Activated T-cell treated with anti-CD3 and anti-CD28 coated beads, Interleukin-2, amount 50 U/mL, for 24 hours (primary cell): Measurements from ENCODE around the gene AIG1.
"Not testable (repeated sequence)": the region's sequence is repeated elsewhere in the genome, so short reads cannot be mapped to it uniquely, and the experiment has no call there.

Source experiments
- DNase-seq: peaks from one replicate; pipeline ENCODE4 v3.0.0-alpha.2; 2020
- H3K27ac Mint-ChIP-seq: 2 replicates; pipeline ENCODE4 v1.8.0; 2020; ENCODE audit warnings: mild to moderate bottlenecking, mixed read lengths
- H3K27me3 Mint-ChIP-seq: 2 replicates; pipeline ENCODE4 v1.8.0; 2020; ENCODE audit warnings: mixed read lengths
- H3K36me3 Mint-ChIP-seq: 2 replicates; pipeline ENCODE4 v1.8.0; 2020; ENCODE audit warnings: low read depth, mixed read lengths
- H3K4me1 Mint-ChIP-seq: 2 replicates; pipeline ENCODE4 v1.8.0; 2020; ENCODE audit warnings: low read depth, mixed read lengths
- H3K4me3 Mint-ChIP-seq: 2 replicates; pipeline ENCODE4 v1.8.0; 2020; ENCODE audit warnings: mild to moderate bottlenecking, moderate library complexity, mixed read lengths
- H3K9me3 Mint-ChIP-seq: 2 replicates; pipeline ENCODE4 v1.8.0; 2020; ENCODE audit warnings: mixed read lengths

The AIG1 gene

DNA sequence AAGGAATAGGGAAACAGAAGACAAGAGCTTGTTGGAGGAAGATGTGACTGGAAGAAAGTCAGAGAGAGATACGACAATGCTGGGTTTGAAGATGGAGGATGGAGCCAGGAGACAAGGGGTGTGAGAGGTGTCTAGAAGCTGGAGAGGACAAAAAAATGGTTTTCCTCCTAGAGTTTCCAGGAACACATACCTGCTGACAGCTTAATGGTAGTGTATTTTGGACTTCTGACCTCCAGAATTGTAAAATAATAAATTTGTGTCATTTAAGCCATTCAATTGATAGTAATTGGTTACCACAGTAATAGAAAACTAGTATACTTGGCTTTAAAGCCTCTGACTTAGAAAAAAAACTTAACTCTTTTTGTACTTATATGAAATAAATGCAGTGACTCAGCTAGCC lies 3.6 kb downstream of the AIG1 start:
- no peak overlapping the region for H3K27ac Mint-ChIP-seq
- H3K4me1 Mint-ChIP-seq: peaks cover 30% of the 10 kb centered on the region
- H3K36me3 Mint-ChIP-seq: peaks cover 10% of the 10 kb centered on the region

GRCh38 chr6:143064951-143065683 lies 4.4 kb downstream of the AIG1 start:
- Mint-ChIP-seq H3K4me1 (peaks cover 23% of the 10 kb centered on the region), H3K27me3 (no peaks in the 10 kb centered on the region), H3K9me3 (no peaks in the 10 kb centered on the region), H3K27ac (no peak overlapping the region), H3K36me3 (peaks cover 9% of the 10 kb centered on the region), H3K4me3 (no peak overlapping the region)
- DNase-seq: no peak

More for the DNA sequence above, 3.6 kb downstream of the AIG1 start:
- Mint-ChIP-seq H3K27me3 (no peaks in the 10 kb centered on the region), H3K4me3 (no peak overlapping the region), H3K9me3 (no peaks in the 10 kb centered on the region)
- no peak for DNase-seq

GRCh38 chr6:143068001-143068400 lies 7.3 kb downstream of the AIG1 start:
- Mint-ChIP-seq H3K27ac (no peak overlapping the region), H3K27me3 (no peaks in the 10 kb centered on the region), H3K9me3 (peaks cover 2% of the 10 kb centered on the region), H3K4me3 (no peak overlapping the region), H3K36me3 (no peaks in the 10 kb centered on the region), H3K4me1 (peaks cover 6% of the 10 kb centered on the region)
- no peak for DNase-seq

GRCh38 chr6:143074101-143074500 lies 13.4 kb downstream of the AIG1 start:
- Mint-ChIP-seq H3K27me3 (no peaks in the 10 kb centered on the region), H3K36me3 (peaks cover 14% of the 10 kb centered on the region), H3K4me3 (no peak overlapping the region), H3K4me1 (peaks cover 16% of the 10 kb centered on the region), H3K9me3 (peaks cover 18% of the 10 kb centered on the region), H3K27ac (no peak overlapping the region)
- no peak for DNase-seq

DNA sequence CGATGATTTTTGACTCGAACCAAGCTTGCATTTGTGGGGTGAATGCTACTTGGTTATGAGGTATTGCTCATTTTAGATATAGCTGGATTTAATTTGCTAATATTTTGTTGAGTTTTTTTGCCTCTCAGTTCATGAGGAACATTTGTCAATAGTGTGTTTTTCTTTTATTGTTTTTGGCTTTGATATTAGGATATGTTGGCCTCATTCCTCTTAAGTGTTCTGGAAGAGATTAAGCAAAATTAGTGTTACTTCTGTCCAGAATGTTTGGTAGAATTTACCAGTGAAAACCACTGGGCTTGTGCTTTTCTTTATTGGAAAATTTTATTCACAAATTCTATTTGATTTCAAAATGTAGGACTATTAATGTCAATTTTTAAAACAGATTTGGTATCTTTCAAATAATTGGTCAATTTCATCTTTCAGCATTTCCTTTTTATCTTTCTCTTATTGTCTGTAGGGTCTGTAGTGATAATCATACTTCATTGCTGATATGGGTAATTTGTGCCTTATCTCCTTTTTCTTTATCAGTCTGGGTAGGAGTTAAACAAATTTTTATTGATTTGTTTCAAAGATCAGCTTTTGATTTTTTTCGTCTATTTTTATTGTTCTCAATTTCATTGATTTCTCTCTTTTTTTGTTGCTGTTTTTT lies 14.1 kb downstream of the AIG1 start:
- peaks cover 16% of the 10 kb centered on the region for H3K4me1 Mint-ChIP-seq
- H3K4me3 Mint-ChIP-seq: no peak overlapping the region
- no peak overlapping the region for H3K27ac Mint-ChIP-seq
- DNase-seq: no peak
- peaks cover 14% of the 10 kb centered on the region for H3K36me3 Mint-ChIP-seq
- H3K27me3 Mint-ChIP-seq: no peaks in the 10 kb centered on the region
- H3K9me3 Mint-ChIP-seq: peaks cover 18% of the 10 kb centered on the region

GRCh38 chr6:143078468-143079324 lies 18.0 kb downstream of the AIG1 start:
- Mint-ChIP-seq H3K4me3 (no peak overlapping the region), H3K4me1 (peaks cover 11% of the 10 kb centered on the region), H3K27me3 (no peaks in the 10 kb centered on the region), H3K36me3 (peaks cover 14% of the 10 kb centered on the region), H3K9me3 (peaks cover 12% of the 10 kb centered on the region), H3K27ac (no peak overlapping the region)
- DNase-seq: no peak

DNA sequence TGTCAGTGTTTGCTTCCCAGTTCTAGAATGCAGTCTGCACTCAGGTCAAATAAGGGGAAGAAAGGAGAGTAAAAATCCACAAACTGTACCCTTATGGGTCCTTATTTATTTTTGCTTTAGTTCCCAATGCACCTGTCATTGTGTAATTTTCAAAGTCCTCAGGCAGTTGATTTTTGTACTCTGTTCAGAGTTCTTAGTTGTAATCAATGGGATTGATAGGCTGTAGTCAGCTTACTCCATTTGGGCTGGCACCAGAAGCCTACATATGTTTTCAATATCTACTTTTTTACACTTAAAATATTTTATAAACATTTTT lies 18.6 kb downstream of the AIG1 start:
- no peak overlapping the region for H3K27ac Mint-ChIP-seq
- no peak for DNase-seq
- H3K4me1 Mint-ChIP-seq: peaks cover 11% of the 10 kb centered on the region
- peaks cover 7% of the 10 kb centered on the region for H3K9me3 Mint-ChIP-seq
- no peaks in the 10 kb centered on the region for H3K27me3 Mint-ChIP-seq
- no peak overlapping the region for H3K4me3 Mint-ChIP-seq
- H3K36me3 Mint-ChIP-seq: peaks cover 9% of the 10 kb centered on the region

DNA sequence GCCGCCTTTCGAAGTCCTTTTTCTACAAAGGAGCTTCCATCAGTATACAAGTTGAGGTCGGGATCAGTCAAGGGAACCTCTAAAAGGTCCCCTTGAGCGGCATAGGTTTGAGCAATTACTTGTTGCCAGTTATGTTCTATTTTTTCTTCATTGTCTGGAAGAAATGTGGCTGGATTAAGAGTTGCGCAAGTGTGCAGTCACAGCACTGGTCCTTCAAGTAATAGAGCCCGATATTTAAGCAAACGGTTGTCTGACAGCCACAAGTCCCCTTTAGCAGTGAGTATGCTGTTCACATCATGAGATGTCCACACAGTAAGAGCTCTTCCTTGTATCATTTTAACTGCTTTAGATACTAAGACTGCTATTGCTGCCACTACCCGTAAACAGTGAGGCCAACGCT lies 21.6 kb downstream of the AIG1 start:
- H3K9me3 Mint-ChIP-seq, H3K36me3 Mint-ChIP-seq, H3K27me3 Mint-ChIP-seq, H3K4me3 Mint-ChIP-seq, H3K27ac Mint-ChIP-seq, DNase-seq: not testable (repeated sequence)
- H3K4me1 Mint-ChIP-seq: peaks cover 11% of the 10 kb centered on the region

GRCh38 chr6:143084019-143084418 lies 23.3 kb downstream of the AIG1 start:
- not testable (repeated sequence) for H3K27me3 Mint-ChIP-seq, DNase-seq, H3K4me1 Mint-ChIP-seq, H3K27ac Mint-ChIP-seq, H3K4me3 Mint-ChIP-seq, H3K9me3 Mint-ChIP-seq, H3K36me3 Mint-ChIP-seq

DNA sequence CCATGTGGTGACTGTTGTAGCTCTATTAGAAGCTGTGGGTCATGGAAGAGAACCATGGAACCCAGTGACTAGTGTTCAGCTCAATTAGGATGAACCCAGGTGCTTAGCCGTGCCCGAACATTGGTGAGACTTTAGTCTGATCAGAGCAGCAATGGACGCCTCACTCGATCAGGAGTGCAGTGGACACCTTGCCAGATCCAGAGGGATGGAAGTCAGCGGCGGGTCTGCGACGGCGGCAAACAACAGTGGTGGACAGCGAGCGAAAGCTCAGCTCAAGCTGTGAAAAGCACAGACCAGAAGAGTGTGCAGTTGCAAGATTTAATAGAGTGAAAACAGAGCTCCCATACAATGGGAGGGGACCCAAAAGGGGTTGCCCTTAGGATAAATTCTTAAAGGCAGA lies 26.6 kb downstream of the AIG1 start:
- H3K27ac Mint-ChIP-seq, H3K36me3 Mint-ChIP-seq, H3K27me3 Mint-ChIP-seq, DNase-seq, H3K4me1 Mint-ChIP-seq, H3K9me3 Mint-ChIP-seq, H3K4me3 Mint-ChIP-seq: not testable (repeated sequence)

DNA sequence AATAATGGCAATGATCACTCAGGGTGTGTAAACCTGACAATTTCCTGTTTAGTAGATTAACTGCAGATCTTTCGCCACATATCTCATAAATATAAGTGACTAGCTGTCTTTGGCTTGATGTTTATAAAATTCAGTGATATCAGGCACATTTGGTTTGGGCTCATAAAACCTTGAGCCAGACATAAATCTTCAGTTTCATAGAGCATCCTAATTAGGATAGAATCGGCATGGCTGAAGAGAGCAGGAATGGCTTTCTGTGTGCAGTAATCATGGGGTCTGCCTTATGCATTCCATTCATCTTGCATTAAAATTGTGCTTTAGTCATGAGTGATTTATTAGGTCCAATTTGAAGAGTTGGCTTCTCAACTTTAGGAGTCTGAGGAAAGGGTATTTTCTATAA lies 27.2 kb downstream of the AIG1 start:
- no peak overlapping the region for H3K4me3 Mint-ChIP-seq
- H3K27ac Mint-ChIP-seq: no peak overlapping the region

DNA sequence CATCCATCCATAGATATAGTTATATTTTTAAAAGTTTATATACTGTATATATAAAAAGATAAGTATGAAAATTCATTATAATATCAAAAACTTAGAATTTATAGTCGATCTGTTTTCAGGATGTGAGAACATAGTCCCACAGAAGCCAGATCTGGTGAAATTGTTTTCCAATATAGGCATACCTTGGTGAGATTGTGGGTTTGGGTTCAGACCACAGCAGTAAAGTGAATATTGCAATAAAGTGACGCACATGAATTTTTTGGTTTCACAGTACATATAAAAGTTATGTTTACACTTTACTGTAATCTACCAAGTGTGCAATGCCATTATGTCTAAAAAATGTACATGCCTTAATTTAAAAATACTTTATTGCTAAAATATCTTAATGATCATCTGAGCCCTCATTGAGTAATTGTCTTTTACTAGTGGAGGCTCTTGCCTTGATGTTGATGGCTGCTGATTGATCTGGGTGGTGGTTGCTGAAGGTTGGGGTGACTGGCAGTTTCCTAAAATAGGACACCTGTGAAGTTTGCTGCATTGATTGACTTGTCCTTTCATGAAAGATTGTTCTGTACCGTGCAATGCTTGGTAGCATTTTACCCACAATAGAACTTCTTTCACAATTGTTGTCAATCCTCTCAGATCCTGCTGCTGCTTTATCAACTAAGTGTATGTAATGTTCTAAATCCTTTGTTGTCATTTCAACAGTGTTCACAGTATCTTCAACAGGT lies 29.8 kb downstream of the AIG1 start:
- H3K4me3 Mint-ChIP-seq: no peak overlapping the region
- H3K27ac Mint-ChIP-seq: no peak overlapping the region
- no peaks in the 10 kb centered on the region for H3K27me3 Mint-ChIP-seq
- peaks cover 8% of the 10 kb centered on the region for H3K4me1 Mint-ChIP-seq
- no peaks in the 10 kb centered on the region for H3K9me3 Mint-ChIP-seq
- DNase-seq: no peak
- H3K36me3 Mint-ChIP-seq: no peaks in the 10 kb centered on the region

More for the DNA sequence above, 27.2 kb downstream of the AIG1 start:
- no peaks in the 10 kb centered on the region for H3K9me3 Mint-ChIP-seq
- H3K4me1 Mint-ChIP-seq: peaks cover 2% of the 10 kb centered on the region
- no peak for DNase-seq
- H3K36me3 Mint-ChIP-seq: no peaks in the 10 kb centered on the region
- no peaks in the 10 kb centered on the region for H3K27me3 Mint-ChIP-seq

- H3K4me1 Mint-ChIP-seq: peaks cover 12% of the 10 kb centered on the region
- H3K36me3 Mint-ChIP-seq: no peaks in the 10 kb centered on the region
- DNase-seq: no peak
- no peak overlapping the region for H3K27ac Mint-ChIP-seq
- no peak overlapping the region for H3K4me3 Mint-ChIP-seq
- no peaks in the 10 kb centered on the region for H3K9me3 Mint-ChIP-seq
- no peaks in the 10 kb centered on the region for H3K27me3 Mint-ChIP-seq
These were observed 32.1 kb downstream of the AIG1 start for GRCh38 chr6:143092768-143093167.

- Mint-ChIP-seq H3K4me1 (peaks cover 12% of the 10 kb centered on the region), H3K9me3 (no peaks in the 10 kb centered on the region), H3K27ac (no peak overlapping the region), H3K27me3 (no peaks in the 10 kb centered on the region), H3K36me3 (no peaks in the 10 kb centered on the region), H3K4me3 (no peak overlapping the region)
- no peak for DNase-seq
These were observed 32.6 kb downstream of the AIG1 start for GRCh38 chr6:143093290-143093689.
